ENCODE measurements around the gene CACNA1B.
"Not testable (repeated sequence)": the region's sequence is repeated elsewhere in the genome, so short reads cannot be mapped to it uniquely, and the experiment has no call there.

The CACNA1B gene

GRCh38 chr9:137890768-137891587 is 13.4 kb downstream of the CACNA1B start:
- not testable (repeated sequence) for DNase-seq

- no peak for DNase-seq
Measured at GRCh38 chr9:137891588-137892423, 14.2 kb downstream of the CACNA1B start.

GRCh38 chr9:137892424-137893191 is 15.0 kb downstream of the CACNA1B start:
- no peak for DNase-seq

- no peak for DNase-seq
Measured at GRCh38 chr9:137893670-137894069, 16.1 kb downstream of the CACNA1B start.

- DNase-seq = no peak
Measured at GRCh38 chr9:137899551-137900360, 22.2 kb downstream of the CACNA1B start.

GRCh38 chr9:137900584-137901310 is 23.2 kb downstream of the CACNA1B start:
- no peak for DNase-seq

- no peak for DNase-seq
Measured at GRCh38 chr9:137902646-137903045, 25.1 kb downstream of the CACNA1B start.

- no peak for DNase-seq
Measured at GRCh38 chr9:137905740-137906139, 28.2 kb downstream of the CACNA1B start.

GRCh38 chr9:137907776-137908175 is 30.2 kb downstream of the CACNA1B start:
- DNase-seq = no peak

- no peak for DNase-seq
Measured at GRCh38 chr9:137912671-137913070, 35.1 kb downstream of the CACNA1B start.

GRCh38 chr9:137913132-137913531 is 35.5 kb downstream of the CACNA1B start:
- no peak for DNase-seq

- no peak for DNase-seq
Measured at GRCh38 chr9:137913771-137914767, 36.5 kb downstream of the CACNA1B start.

- no peak for DNase-seq
Measured at GRCh38 chr9:137916540-137916939, 39.0 kb downstream of the CACNA1B start.

GRCh38 chr9:137917116-137917515 is 39.5 kb downstream of the CACNA1B start:
- DNase-seq = no peak

- DNase-seq = no peak
Measured at GRCh38 chr9:137917795-137918194, 40.2 kb downstream of the CACNA1B start.

GRCh38 chr9:137918331-137919094 is 40.9 kb downstream of the CACNA1B start:
- no peak for DNase-seq

- DNase-seq = no peak
Measured at GRCh38 chr9:137919095-137919465, 41.5 kb downstream of the CACNA1B start.

- no peak for DNase-seq
Measured at GRCh38 chr9:137919649-137920141, 42.1 kb downstream of the CACNA1B start.

GRCh38 chr9:137920753-137921152 is 43.2 kb downstream of the CACNA1B start:
- no peak for DNase-seq
